Stomach (tissue), 9 donors: ENCODE measurements around the gene CPE. TPM values are rescaled to one million over a fixed set of nuclear protein-coding genes. Genes with fewer than 3 reads are reported as not detected.
"Not testable (repeated sequence)": the region's sequence is repeated elsewhere in the genome, so short reads cannot be mapped to it uniquely, and the experiment has no call there.

Experiments
- DNase-seq, 2 donors: peaks; one replicate each; pipeline versions ENCODE4 v3.0.0 to v3.0.0-alpha.2; 2013 to 2019
- H3K27ac ChIP-seq, 5 donors: fragments of 200-600 bp in 4 of 5; sonication (generic) in 4 of 5; one replicate each; pipeline ENCODE4 v1.5.1; 2013 to 2019; ENCODE audit warnings: mild to moderate bottlenecking in 1 of 5, moderate library complexity in 1 of 5
- H3K27me3 ChIP-seq, 3 donors: fragments of 200-600 bp; sonication (generic); one replicate each; pipeline ENCODE4 v1.5.1; 2017 to 2019; ENCODE audit warnings: mixed run types in 1 of 3
- H3K36me3 ChIP-seq, 4 donors: fragments of 200-600 bp; sonication (generic); 1 replicate in 3 of 4; 2 replicates in 1 of 4; pipeline ENCODE4 v1.5.1; 2016 to 2019
- H3K4me1 ChIP-seq, 4 donors: fragments of 200-600 bp; sonication (generic); one replicate each; pipeline ENCODE4 v1.5.1; 2016 to 2019
- H3K4me3 ChIP-seq, 4 donors: fragments of 200-600 bp; sonication (generic) in 3 of 4; one replicate each; pipeline ENCODE4 v1.5.1; 2016 to 2019; ENCODE audit warnings: mild to moderate bottlenecking in 1 of 4
- H3K9me3 ChIP-seq, 4 donors: fragments of 200-600 bp; sonication (generic); one replicate each; pipeline ENCODE4 v1.5.1; 2016 to 2019
- CTCF ChIP-seq, 7 experiments: fragments of 450-650 bp in 4 of 7; fragments of 200-600 bp in 3 of 7; sonication (generic) in 3 of 7; IDR thresholded peaks; one replicate each; pipeline ENCODE4 v1.5.1; 2016 to 2019; ENCODE audit warnings: antibody characterized with exemption in 7 of 7, control low read depth in 2 of 7, mild to moderate bottlenecking in 1 of 7
- EP300 ChIP-seq: sonication (generic); formaldehyde crosslinking; IDR thresholded peaks from one replicate; pipeline ENCODE4 v1.6.1; 2017; ENCODE audit warnings: antibody characterized with exemption
- POLR2A ChIP-seq, 4 donors: fragments of 450-650 bp; IDR thresholded peaks; one replicate each; pipeline ENCODE4 v1.6.1; 2016; ENCODE audit warnings: antibody characterized with exemption in 4 of 4, control low read depth in 2 of 4, mild to moderate bottlenecking in 1 of 4, moderate library complexity in 1 of 4
- POLR2AphosphoS5 ChIP-seq, 3 donors: sonication (generic); formaldehyde crosslinking; IDR thresholded peaks; one replicate each; pipeline ENCODE4 v1.6.1; 2016; ENCODE audit warnings: antibody characterized with exemption in 3 of 3
- WGBS, 5 donors: extraction: QIAGEN DNeasy Blood & Tissue Kit in 3 of 5; methylation state at CpG; one replicate each; pipeline versions ENCODE4 v1.1.5 to v1.1.7; 2013 to 2018; 5-methylcytosine and 5-hydroxymethylcytosine counted together
- intact Hi-C: fragments of 100-400 bp; cut with DNase I; formaldehyde crosslinking; loops from one replicate; pipeline ENCODE4 v1.15.1; 2023; ENCODE audit warnings: low total_unique reads
- polyA plus RNA-seq, 3 donors: library from polyadenylated mRNA; stranded (reverse); fragments of 200-250 nt; gene quantifications; one replicate each; pipeline ENCODE4 v1.2.3, GENCODE V29; 2013
- total RNA-seq, 5 donors: library from RNA; depleted of rRNA; stranded (reverse); fragments of >200 nt; gene quantifications; one replicate each; pipeline versions ENCODE4 v1.1.0 to v1.2.3, GENCODE V29; 2014 to 2016
- donor health status: healthy with polysubstance abuse.
- donor health status: Bipolar disorder and iron deficiency.
- donor health status: healthy.

Gene CPE
- total and polyA plus RNA-seq, 8 donors = 8.8 to 143 (median 30.4) TPM

- no peak for TF ChIP-seq CTCF (IDR thresholded peaks at IDR 0.05)
Observed at GRCh38 chr4:165336743-165337142, 42.1 kb upstream of the CPE start.

GRCh38 chr4:165342340-165342739 is 36.5 kb upstream of the CPE start:
- intact Hi-C loops, H3K4me3 ChIP-seq, H3K9me3 ChIP-seq, H3K4me1 ChIP-seq, H3K27ac ChIP-seq, H3K27me3 ChIP-seq, DNase-seq: not testable (repeated sequence)
- WGBS, 5 donors = 90 to 98% (median 97%) methylated on average over 5 of the region's 5 CpGs
- H3K36me3 ChIP-seq = peaks cover 24 to 62% (median 45%) of the 10 kb centered on the region in 4 donors

More at GRCh38 chr4:165336743-165337142, 42.1 kb upstream of the CPE start:
- DNase-seq = no peak
- H3K9me3 ChIP-seq = no peaks in the 10 kb centered on the region
- H3K36me3 ChIP-seq = peaks cover 14 to 69% (median 47%) of the 10 kb centered on the region in 4 donors
- intact Hi-C loops = no loop called here
- no peaks in the 10 kb centered on the region for H3K27me3 ChIP-seq
- H3K4me3 ChIP-seq = no peak overlapping the region
- H3K4me1 ChIP-seq = peaks cover 0 to 25% (median 9%) of the 10 kb centered on the region in 4 donors
- 88 to 92% (median 90%) methylated on average over 6 of the region's 6 CpGs for WGBS, 5 donors
- H3K27ac ChIP-seq = no peak overlapping the region

- H3K36me3 ChIP-seq = peaks cover 24 to 51% (median 39%) of the 10 kb centered on the region in 4 donors
- DNase-seq = peak in 1 of 2 donors; percentile 46
- WGBS, 5 donors = 71 to 78% (median 72%) methylated on average over 13 of the region's 13 CpGs
- no peaks in the 10 kb centered on the region for H3K27me3 ChIP-seq
- H3K9me3 ChIP-seq = no peaks in the 10 kb centered on the region
- no peak overlapping the region for H3K27ac ChIP-seq
- intact Hi-C loops = no loop called here
- no peak for TF ChIP-seq POLR2AphosphoS5 (IDR thresholded peaks at IDR 0.05)
- no peak for TF ChIP-seq POLR2A (IDR thresholded peaks at IDR 0.05)
- no peak for TF ChIP-seq CTCF (IDR thresholded peaks at IDR 0.05)
- no peak for TF ChIP-seq EP300
- no peak overlapping the region for H3K4me3 ChIP-seq
- H3K4me1 ChIP-seq = no peaks in the 10 kb centered on the region
Observed at GRCh38 chr4:165343353-165344191, 35.2 kb upstream of the CPE start.

GRCh38 chr4:165345666-165346417 is 33.0 kb upstream of the CPE start:
- WGBS, 5 donors = 72 to 82% (median 79%) methylated on average over 10 of the region's 10 CpGs
- H3K4me3 ChIP-seq = no peak overlapping the region
- H3K9me3 ChIP-seq = no peaks in the 10 kb centered on the region
- intact Hi-C loops = no loop called here
- no peaks in the 10 kb centered on the region for H3K4me1 ChIP-seq
- no peak overlapping the region for H3K27ac ChIP-seq
- no peaks in the 10 kb centered on the region for H3K27me3 ChIP-seq
- peaks cover 12 to 29% (median 20%) of the 10 kb centered on the region in 4 donors for H3K36me3 ChIP-seq
- TF ChIP-seq POLR2A (IDR thresholded peaks at IDR 0.05) = no peak
- no peak for TF ChIP-seq CTCF (IDR thresholded peaks at IDR 0.05)
- no peak for TF ChIP-seq EP300
- TF ChIP-seq POLR2AphosphoS5 (IDR thresholded peaks at IDR 0.05) = no peak
- DNase-seq = peak in 1 of 2 donors; percentile 19
